Rectal smooth muscle tissue (tissue), 1 donor: ENCODE results near the gene CDK5.

Experiments
- H3K27ac ChIP-seq: one replicate; pipeline ENCODE4 v1.7.0; 2013; ENCODE audit warnings: low read depth, low read length, inconsistent platforms
- H3K27me3 ChIP-seq: one replicate; pipeline ENCODE4 v1.7.0; 2013; ENCODE audit warnings: low read length; ENCODE audit not compliant: control insufficient read depth, insufficient read depth
- H3K36me3 ChIP-seq: one replicate; pipeline ENCODE4 v1.7.0; 2013; ENCODE audit warnings: low read length; ENCODE audit not compliant: control insufficient read depth, insufficient read depth
- H3K4me1 ChIP-seq: one replicate; pipeline ENCODE4 v1.7.0; 2013; ENCODE audit warnings: low read length; ENCODE audit not compliant: control insufficient read depth, insufficient read depth
- H3K4me3 ChIP-seq: one replicate; pipeline ENCODE4 v1.7.0; 2013; ENCODE audit warnings: low read length
- H3K9ac ChIP-seq: one replicate; pipeline ENCODE4 v1.7.0; 2013; ENCODE audit warnings: low read length

Gene CDK5

DNA sequence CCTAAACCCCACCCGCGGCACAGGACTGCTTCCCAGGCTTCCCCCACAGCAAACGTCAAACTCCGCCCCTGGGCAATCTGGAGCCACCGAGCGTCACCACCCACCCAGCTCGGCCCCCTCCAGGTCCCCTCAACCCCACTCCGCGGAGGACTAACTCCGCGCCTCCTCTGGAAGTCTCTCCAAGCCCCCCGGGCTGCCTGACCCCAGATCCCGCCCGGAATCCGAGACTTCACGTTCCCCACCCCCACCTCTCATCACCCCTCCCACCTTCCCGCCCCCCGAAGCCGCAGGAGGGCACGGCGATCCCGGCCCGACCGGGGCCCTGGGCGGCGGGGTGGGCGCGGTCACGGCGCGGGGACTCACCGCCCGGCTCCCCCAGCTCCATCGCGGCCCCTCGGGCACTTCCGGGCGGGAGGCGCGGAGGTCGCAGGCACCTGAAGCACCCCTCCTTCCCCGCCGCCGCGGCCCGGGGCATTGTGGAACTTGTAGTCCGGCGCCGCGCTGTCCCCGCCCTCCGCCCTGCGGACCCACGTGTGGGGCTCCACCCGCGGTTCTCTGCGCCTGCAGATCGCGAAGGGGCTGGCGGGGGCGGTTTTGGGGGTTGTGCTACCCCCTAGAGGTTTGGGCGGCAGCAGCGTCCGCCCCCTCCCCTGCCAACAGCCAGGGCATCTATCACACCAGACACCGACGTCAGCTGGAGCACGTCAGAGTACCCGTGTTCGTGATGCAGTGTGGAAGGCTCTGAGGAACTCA is 25.6 kb upstream of the CDK5 start, which contains the start of gene TMUB1:
Gene TMUB1 (minus strand): TSS at position 423 of the 753 bp plus-strand sequence. CDS start 930 bp downstream, outside the sequence.
- Histone ChIP-seq H3K9ac (no peak within 1 kb of the TSS), H3K4me3 (peak within 1 kb of the TSS; percentile 76), H3K36me3 (no peaks in the 10 kb centered on the region), H3K4me1 (peaks cover 37% of the 10 kb centered on the region), H3K27me3 (no peaks in the 10 kb centered on the region), H3K27ac (peak within 1 kb of the TSS; percentile 95)

DNA sequence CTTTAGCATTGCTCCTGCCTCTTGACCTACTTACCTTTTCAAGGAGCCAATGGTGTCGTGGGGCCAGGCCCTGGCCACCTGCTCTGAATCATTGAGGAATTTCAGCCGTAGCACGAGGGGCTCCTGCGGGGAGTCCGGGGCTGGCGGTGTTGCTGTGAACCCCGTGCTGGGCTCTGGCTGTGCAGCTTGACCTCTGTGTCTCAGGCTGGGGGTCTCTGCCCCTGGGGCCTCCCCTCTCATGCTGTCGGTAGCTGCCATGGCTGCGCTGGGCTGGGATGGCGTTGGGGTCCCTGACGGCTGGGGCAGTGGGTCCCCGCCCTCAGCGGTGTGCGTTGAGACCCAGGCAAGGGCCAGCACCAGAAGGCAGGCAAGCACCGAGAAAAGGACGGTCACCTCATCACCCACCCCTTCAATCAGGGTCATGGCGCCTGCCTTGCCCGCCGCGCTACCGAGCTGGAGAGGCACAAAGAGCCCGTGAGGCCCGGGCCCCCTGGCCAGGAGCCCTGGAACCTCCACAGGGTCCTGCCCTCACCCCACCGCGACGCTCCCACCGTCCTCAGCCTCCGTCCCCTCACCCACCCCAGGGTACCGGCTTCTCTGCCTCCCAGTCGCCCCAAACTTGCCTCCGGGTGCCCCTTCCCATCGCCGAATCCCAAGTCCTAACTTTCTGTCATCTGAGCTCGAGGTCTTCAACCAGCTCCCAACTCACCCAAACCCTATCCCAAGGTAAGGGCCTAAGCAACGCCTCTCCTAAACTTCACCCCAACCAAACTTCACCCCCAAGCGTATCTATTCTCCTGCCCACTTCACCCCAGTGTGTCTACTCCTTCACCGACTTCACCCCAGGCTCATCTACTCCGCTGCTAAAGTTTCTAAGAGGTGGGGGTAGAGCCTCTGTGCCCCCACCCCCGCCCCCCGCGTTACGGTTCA is 24.7 kb upstream of the CDK5 start:
- peak overlapping the region; percentile 76 for H3K4me3 ChIP-seq
- peaks cover 31% of the 10 kb centered on the region for H3K4me1 ChIP-seq
- H3K36me3 ChIP-seq, result no peaks in the 10 kb centered on the region
- H3K9ac ChIP-seq, result no peak overlapping the region
- H3K27me3 ChIP-seq, result no peaks in the 10 kb centered on the region
- H3K27ac ChIP-seq, result peak overlapping the region; percentile 95

DNA sequence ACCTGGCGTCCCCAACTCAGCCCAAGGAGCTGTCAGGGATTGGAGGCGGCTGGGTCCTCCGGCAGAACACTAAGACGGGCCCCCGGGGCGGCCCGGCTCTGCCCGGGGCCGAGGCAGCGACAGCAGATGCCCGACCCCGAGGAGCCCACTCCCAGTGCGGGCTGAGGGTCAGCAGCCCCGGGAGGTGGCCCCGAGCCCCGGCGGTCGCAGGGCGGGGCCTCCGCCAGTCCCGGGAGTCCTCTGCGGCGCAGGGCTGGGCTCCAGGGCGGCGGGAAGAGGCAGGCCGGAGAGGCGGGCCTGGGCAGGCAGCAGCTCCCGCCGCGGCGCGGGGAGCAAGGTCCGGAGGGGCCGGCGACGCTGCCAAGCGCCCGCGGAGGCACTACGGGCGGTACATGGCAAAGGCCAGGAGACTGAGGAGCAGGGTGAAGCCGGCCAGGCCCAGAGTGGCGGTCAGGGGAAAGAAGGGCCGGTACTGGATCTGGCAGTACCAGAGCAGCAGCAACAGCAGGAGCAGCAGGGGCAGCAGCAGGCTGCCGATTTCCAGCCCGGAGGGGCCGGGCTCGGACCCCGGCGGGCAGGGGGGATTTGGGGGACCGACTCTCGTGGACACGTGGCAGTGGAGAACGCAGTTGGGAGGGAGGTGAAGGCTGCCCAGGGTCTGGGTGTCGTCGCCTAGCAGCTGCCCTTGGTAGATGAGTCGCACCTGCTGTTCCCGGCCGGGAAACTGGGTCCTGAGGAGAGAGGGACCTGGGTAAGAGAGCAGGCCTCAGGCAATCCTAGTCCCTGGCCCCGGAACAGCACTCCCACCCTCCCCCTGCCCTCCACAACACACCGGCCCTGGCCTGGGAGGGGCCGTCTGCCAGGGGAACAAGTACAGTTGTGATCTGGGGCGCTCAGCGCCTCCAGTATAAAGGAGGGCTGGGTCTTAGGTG is 23.7 kb upstream of the CDK5 start:
- H3K9ac ChIP-seq, result peak overlapping the region; percentile 52
- H3K27ac ChIP-seq, result peak overlapping the region; percentile 95
- H3K4me3 ChIP-seq, result peak overlapping the region; percentile 76
- no peaks in the 10 kb centered on the region for H3K36me3 ChIP-seq
- H3K4me1 ChIP-seq, result peaks cover 31% of the 10 kb centered on the region
- H3K27me3 ChIP-seq, result no peaks in the 10 kb centered on the region

GRCh38 chr7:151080522-151081169 is 22.9 kb upstream of the CDK5 start, which contains the start of gene FASTK:
Gene FASTK (minus strand): TSS chr7:151080809. CDS start chr7:151080766, 43 bp downstream.
- Histone ChIP-seq H3K4me1 (peaks cover 28% of the 10 kb centered on the region), H3K4me3 (peak within 1 kb of the TSS; percentile 74)

GRCh38 chr7:151080067-151080521 is 22.4 kb upstream of the CDK5 start:
- H3K9ac ChIP-seq, result peak overlapping the region; percentile 87
- no peaks in the 10 kb centered on the region for H3K27me3 ChIP-seq
- peak overlapping the region; percentile 74 for H3K4me3 ChIP-seq
- peaks cover 10% of the 10 kb centered on the region for H3K36me3 ChIP-seq
- peak overlapping the region; percentile 93 for H3K27ac ChIP-seq
- peaks cover 25% of the 10 kb centered on the region for H3K4me1 ChIP-seq

More at GRCh38 chr7:151080522-151081169, 22.9 kb upstream of the CDK5 start, which contains the start of gene FASTK:
- Histone ChIP-seq H3K27me3 (no peaks in the 10 kb centered on the region), H3K36me3 (peaks cover 6% of the 10 kb centered on the region), H3K9ac (peak within 1 kb of the TSS; percentile 87), H3K27ac (peak within 1 kb of the TSS; percentile 95)

- Histone ChIP-seq H3K9ac (peak overlapping the region; percentile 87), H3K36me3 (peaks cover 17% of the 10 kb centered on the region), H3K4me3 (peak overlapping the region; percentile 74), H3K27ac (peak overlapping the region; percentile 93), H3K4me1 (peaks cover 25% of the 10 kb centered on the region), H3K27me3 (no peaks in the 10 kb centered on the region)
Measured at GRCh38 chr7:151079199-151079910, 21.7 kb upstream of the CDK5 start.

- Histone ChIP-seq H3K4me1 (peaks cover 25% of the 10 kb centered on the region), H3K9ac (no peak overlapping the region), H3K4me3 (no peak overlapping the region), H3K27ac (no peak overlapping the region), H3K36me3 (peaks cover 21% of the 10 kb centered on the region), H3K27me3 (no peaks in the 10 kb centered on the region)
Measured at GRCh38 chr7:151078233-151079040, 20.7 kb upstream of the CDK5 start.

DNA sequence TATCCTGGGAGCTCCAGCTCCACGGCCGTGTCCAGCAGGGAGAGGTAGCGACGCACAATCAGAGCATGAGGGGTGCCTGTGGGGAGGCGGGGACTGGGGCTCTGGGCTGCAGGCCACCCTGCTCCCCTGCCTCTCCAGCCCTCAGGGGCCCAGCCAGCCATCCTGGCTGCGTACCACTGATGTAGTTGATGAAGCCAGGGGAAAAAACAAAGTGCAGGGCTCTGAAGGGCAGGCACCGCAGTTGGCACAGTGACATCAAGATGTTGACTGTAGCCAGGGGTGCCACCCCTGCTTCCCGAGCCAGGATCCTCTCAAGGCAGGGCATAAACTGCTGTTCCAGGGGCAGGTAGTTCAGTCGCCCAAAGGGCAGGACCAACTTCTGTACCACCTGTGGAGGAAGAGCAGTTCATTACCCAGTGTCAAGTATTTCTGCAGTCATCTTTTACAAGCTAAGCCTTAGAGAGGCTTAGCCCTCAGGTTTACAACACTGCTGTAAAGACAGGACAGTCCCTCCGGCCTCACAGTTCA is 20.1 kb upstream of the CDK5 start:
- Histone ChIP-seq H3K36me3 (peaks cover 21% of the 10 kb centered on the region), H3K4me3 (no peak overlapping the region), H3K9ac (no peak overlapping the region), H3K4me1 (peaks cover 24% of the 10 kb centered on the region), H3K27ac (no peak overlapping the region), H3K27me3 (no peaks in the 10 kb centered on the region)

- H3K36me3 ChIP-seq, result peaks cover 22% of the 10 kb centered on the region
- no peak overlapping the region for H3K27ac ChIP-seq
- H3K4me3 ChIP-seq, result no peak overlapping the region
- H3K4me1 ChIP-seq, result peaks cover 18% of the 10 kb centered on the region
- no peak overlapping the region for H3K9ac ChIP-seq
- H3K27me3 ChIP-seq, result no peaks in the 10 kb centered on the region
Measured at GRCh38 chr7:151076863-151077704, 19.4 kb upstream of the CDK5 start.
